MCF 10A (cell line): ENCODE measurements around the gene KLF2. TPM values are rescaled to one million over a fixed set of nuclear protein-coding genes. Genes with fewer than 3 reads are reported as not detected.
"Not testable (repeated sequence)": the region's sequence is repeated elsewhere in the genome, so short reads cannot be mapped to it uniquely, and the experiment has no call there.

Experiments
- BruUV-seq: library from RNA; stranded (reverse); fragments of 400-500 nt; replicated peaks from 2 replicates; lab custom pipeline; 2021; lab: Mats Ljungman, UMichigan
- CTCF ChIA-PET: fragments of 300-600 bp; sonication (Branson Sonifier 250); formaldehyde crosslinking; extraction: SDS; loops from one replicate; lab custom pipeline; 2021; ENCODE audit warnings: antibody characterized with exemption, inconsistent platforms; lab: Yijun Ruan, JAX
- POLR2A ChIA-PET: fragments of 300-600, 350-650 bp; sonication (Branson Sonifier 250); formaldehyde crosslinking; extraction: SDS; loops from one replicate; lab custom pipeline; 2020; ENCODE audit warnings: antibody characterized with exemption, inconsistent platforms; lab: Yijun Ruan, JAX
- DNase-seq: peaks from one replicate; pipeline ENCODE4 v3.0.0-alpha.2; 2018; ENCODE audit not compliant: unreplicated experiment
- H3K27ac Mint-ChIP-seq: one replicate; pipeline ENCODE4 v1.8.0; 2022; ENCODE audit warnings: mild to moderate bottlenecking, low read depth, mixed read lengths; ENCODE audit not compliant: unreplicated experiment
- H3K27me3 Mint-ChIP-seq: one replicate; pipeline ENCODE4 v1.8.0; 2022; ENCODE audit warnings: mixed read lengths; ENCODE audit not compliant: insufficient read depth, unreplicated experiment
- H3K36me3 Mint-ChIP-seq: one replicate; pipeline ENCODE4 v1.8.0; 2022; ENCODE audit warnings: mild to moderate bottlenecking, moderate library complexity, mixed read lengths; ENCODE audit not compliant: insufficient read depth, unreplicated experiment
- H3K4me1 Mint-ChIP-seq: one replicate; pipeline ENCODE4 v1.8.0; 2022; ENCODE audit warnings: mixed read lengths; ENCODE audit not compliant: insufficient read depth, unreplicated experiment
- H3K4me3 Mint-ChIP-seq: one replicate; pipeline ENCODE4 v1.8.0; 2022; ENCODE audit warnings: mild to moderate bottlenecking, moderate library complexity, mixed read lengths; ENCODE audit not compliant: unreplicated experiment
- H3K9me3 Mint-ChIP-seq: one replicate; pipeline ENCODE4 v1.8.0; 2022; ENCODE audit warnings: mixed read lengths; ENCODE audit not compliant: unreplicated experiment
- intact Hi-C: fragments of 100-400 bp; cut with micrococcal nuclease; formaldehyde crosslinking; loops from 2 replicates; pipeline ENCODE4 v1.14.1; 2022
- total RNA-seq: library from RNA; stranded (reverse); gene quantifications from 2 replicates; pipeline ENCODE4 v1.2.3, GENCODE V29; 2022
- TF ChIP-seq, protein P1 (sequence below): fragments of 200-600 bp; IDR thresholded peaks from one replicate; pipeline ENCODE4 v1.8.0; 2022; ENCODE audit warnings: antibody characterized with exemption, mild to moderate bottlenecking; ENCODE audit not compliant: unreplicated experiment

KLF2 gene
- total RNA-seq, 1 experiment from 2014 or later, result 3.8 TPM

- no TSS peak for BruUV-seq
- Mint-ChIP-seq H3K36me3 (no peaks in the 10 kb centered on the region), H3K4me1 (peaks cover 7% of the 10 kb centered on the region), H3K9me3 (no peaks in the 10 kb centered on the region), H3K27ac (no peak overlapping the region), H3K27me3 (peaks cover 11% of the 10 kb centered on the region), H3K4me3 (no peak overlapping the region)
- peak; percentile 83 for DNase-seq
- CTCF ChIA-PET, result interaction anchor here (0.6 to 1.1 kb wide), 3 partner anchors 10 to 151 kb away, joined by 3 to 4 read pairs (median 3); no protein-coding TSS in a partner anchor
- POLR2A ChIA-PET, result no interaction called here
- intact Hi-C loops, result no loop called here
- TF ChIP-seq, protein P1, sequence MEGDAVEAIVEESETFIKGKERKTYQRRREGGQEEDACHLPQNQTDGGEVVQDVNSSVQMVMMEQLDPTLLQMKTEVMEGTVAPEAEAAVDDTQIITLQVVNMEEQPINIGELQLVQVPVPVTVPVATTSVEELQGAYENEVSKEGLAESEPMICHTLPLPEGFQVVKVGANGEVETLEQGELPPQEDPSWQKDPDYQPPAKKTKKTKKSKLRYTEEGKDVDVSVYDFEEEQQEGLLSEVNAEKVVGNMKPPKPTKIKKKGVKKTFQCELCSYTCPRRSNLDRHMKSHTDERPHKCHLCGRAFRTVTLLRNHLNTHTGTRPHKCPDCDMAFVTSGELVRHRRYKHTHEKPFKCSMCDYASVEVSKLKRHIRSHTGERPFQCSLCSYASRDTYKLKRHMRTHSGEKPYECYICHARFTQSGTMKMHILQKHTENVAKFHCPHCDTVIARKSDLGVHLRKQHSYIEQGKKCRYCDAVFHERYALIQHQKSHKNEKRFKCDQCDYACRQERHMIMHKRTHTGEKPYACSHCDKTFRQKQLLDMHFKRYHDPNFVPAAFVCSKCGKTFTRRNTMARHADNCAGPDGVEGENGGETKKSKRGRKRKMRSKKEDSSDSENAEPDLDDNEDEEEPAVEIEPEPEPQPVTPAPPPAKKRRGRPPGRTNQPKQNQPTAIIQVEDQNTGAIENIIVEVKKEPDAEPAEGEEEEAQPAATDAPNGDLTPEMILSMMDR, result no peak
Measured at GRCh38 chr19:16301999-16302694, 22.5 kb upstream of the KLF2 start.

- peaks cover 11% of the 10 kb centered on the region for H3K27me3 Mint-ChIP-seq
- no TSS peak for BruUV-seq
- H3K4me3 Mint-ChIP-seq, result no peak overlapping the region
- DNase-seq, result no peak
- ChIA-PET CTCF (interaction anchor here (0.6 to 0.8 kb wide), 2 partner anchors 60 to 466 kb away, joined by 3 read pairs; no protein-coding TSS in a partner anchor), POLR2A (no interaction called here)
- peaks cover 7% of the 10 kb centered on the region for H3K4me1 Mint-ChIP-seq
- TF ChIP-seq, protein P1, result no peak
- H3K9me3 Mint-ChIP-seq, result no peaks in the 10 kb centered on the region
- intact Hi-C loops, result no loop called here
- H3K27ac Mint-ChIP-seq, result no peak overlapping the region
- H3K36me3 Mint-ChIP-seq, result no peaks in the 10 kb centered on the region
Measured at GRCh38 chr19:16303755-16304154, 20.9 kb upstream of the KLF2 start.

- H3K27me3 Mint-ChIP-seq, result peaks cover 11% of the 10 kb centered on the region
- H3K36me3 Mint-ChIP-seq, POLR2A ChIA-PET, BruUV-seq, H3K9me3 Mint-ChIP-seq, DNase-seq, H3K27ac Mint-ChIP-seq, H3K4me3 Mint-ChIP-seq, intact Hi-C loops, H3K4me1 Mint-ChIP-seq: not testable (repeated sequence)
- CTCF ChIA-PET, result interaction anchor here (0.6 to 0.8 kb wide), 4 partner anchors 59 to 1212 kb away, joined by 3 read pairs; no protein-coding TSS in a partner anchor
Measured at GRCh38 chr19:16304511-16304910, 20.1 kb upstream of the KLF2 start.

DNA sequence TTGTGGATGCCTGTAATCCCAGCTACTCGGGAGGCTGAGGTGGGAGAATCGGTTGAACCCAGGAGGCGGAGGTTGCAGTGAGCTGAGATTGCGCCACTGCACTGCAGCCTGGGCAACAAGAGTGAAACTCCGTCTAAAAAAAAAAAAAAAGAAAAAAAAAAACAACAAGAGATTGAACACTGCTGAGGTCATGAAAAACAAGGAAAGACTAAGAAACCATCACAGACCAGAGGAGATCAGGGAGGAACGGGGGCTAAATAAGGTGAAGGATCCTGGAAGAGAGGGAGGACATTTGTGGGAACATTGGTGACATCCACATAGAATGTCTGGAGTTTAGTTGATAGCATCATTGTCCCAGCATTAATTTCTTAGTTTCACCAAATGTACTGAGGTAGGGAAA, 19.6 kb upstream of the KLF2 start:
- CTCF ChIA-PET, POLR2A ChIA-PET, H3K36me3 Mint-ChIP-seq, H3K27ac Mint-ChIP-seq, H3K9me3 Mint-ChIP-seq, DNase-seq, intact Hi-C loops, H3K4me1 Mint-ChIP-seq, BruUV-seq, H3K4me3 Mint-ChIP-seq: not testable (repeated sequence)
- peaks cover 11% of the 10 kb centered on the region for H3K27me3 Mint-ChIP-seq

GRCh38 chr19:16306728-16307402, 17.8 kb upstream of the KLF2 start:
- CTCF ChIA-PET, result no interaction called here
- BruUV-seq, result no TSS peak
- no peaks in the 10 kb centered on the region for H3K36me3 Mint-ChIP-seq
- intact Hi-C loops, result no loop called here
- no peaks in the 10 kb centered on the region for H3K9me3 Mint-ChIP-seq
- H3K4me1 Mint-ChIP-seq, result peaks cover 6% of the 10 kb centered on the region
- POLR2A ChIA-PET, result no interaction called here
- DNase-seq, result no peak
- TF ChIP-seq, protein P1, result no peak
- peaks cover 11% of the 10 kb centered on the region for H3K27me3 Mint-ChIP-seq
- no peak overlapping the region for H3K4me3 Mint-ChIP-seq
- no peak overlapping the region for H3K27ac Mint-ChIP-seq
